ENCODE results near the gene LRGUK. TPM values are rescaled to one million over a fixed set of nuclear protein-coding genes. Genes with fewer than 3 reads are reported as not detected.
"Not testable (repeated sequence)": the region's sequence is repeated elsewhere in the genome, so short reads cannot be mapped to it uniquely, and the experiment has no call there.

The LRGUK gene
- total RNA-seq, 1 donor = 0.72 TPM

DNA sequence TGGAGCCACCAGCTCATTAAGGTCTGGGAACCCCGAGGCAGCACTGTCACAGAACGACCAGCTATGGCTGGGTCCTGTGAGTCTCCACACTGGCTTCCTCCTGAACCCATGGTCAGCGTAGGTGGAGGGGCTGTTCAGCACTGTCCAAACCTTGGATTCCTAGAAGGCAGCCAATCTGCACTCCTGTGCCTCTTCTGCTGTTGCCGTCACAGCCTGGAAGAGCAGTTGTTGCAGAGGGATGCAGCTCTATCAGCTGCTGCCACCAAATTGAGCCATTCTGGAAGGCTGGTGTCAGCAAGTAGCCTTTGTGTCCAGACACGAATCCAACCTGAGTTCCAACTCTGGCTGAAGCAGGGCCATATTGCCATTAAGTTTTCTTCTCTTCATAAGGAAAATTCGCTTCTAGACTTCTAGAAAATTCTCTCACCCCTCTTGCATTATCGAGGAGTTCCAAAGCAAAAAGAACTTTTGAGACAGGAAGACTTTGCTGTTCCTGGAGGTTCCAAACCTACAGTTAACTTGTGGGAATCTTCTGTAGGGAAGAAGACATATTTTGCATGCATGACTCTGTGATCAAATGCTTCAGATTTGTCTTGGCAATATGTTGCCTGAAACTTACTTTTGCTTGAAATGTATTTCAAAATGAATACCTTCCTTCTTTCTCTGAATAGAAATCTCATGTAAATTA is 84.0 kb downstream of the LRGUK start:
- Histone ChIP-seq H4K20me1 (ENCODE audit: insufficient read depth, low read length) (no peaks in the 10 kb centered on the region), H3K79me2 (ENCODE audit: insufficient read depth, low read length) (no peaks in the 10 kb centered on the region), H3K4me1 (ENCODE audit: insufficient read depth, low read length) (no peaks in the 10 kb centered on the region), H3K36me3 (ENCODE audit: insufficient read depth, low read length) (no peaks in the 10 kb centered on the region), H3K9me3 (ENCODE audit: low read depth, low read length) (no peaks in the 10 kb centered on the region), H3K4me3 (ENCODE audit: insufficient read depth, low read length) (no peak overlapping the region), H3K27me3 (ENCODE audit: insufficient read depth, low read length) (peaks cover 11% of the 10 kb centered on the region), H3K4me2 (ENCODE audit: insufficient read depth, low read length) (no peak overlapping the region), H3K27ac (ENCODE audit: low read depth, low read length) (no peak overlapping the region), H2AFZ (ENCODE audit: low read length) (no peak overlapping the region)
- DNase-seq (ENCODE audit: insufficient read length, low spot score, missing footprints) = no peak
- TF ChIP-seq CTCF (IDR thresholded peaks at IDR 0.05; ENCODE audit: extremely low read depth, low read depth, low read length) = no peak

GRCh38 chr7:134211817-134212216 is 84.7 kb downstream of the LRGUK start:
- no peak overlapping the region for H3K4me3 ChIP-seq (ENCODE audit: insufficient read depth, low read length)
- TF ChIP-seq CTCF (IDR thresholded peaks at IDR 0.05; ENCODE audit: extremely low read depth, low read depth, low read length) = no peak
- no peaks in the 10 kb centered on the region for H3K79me2 ChIP-seq (ENCODE audit: insufficient read depth, low read length)
- no peaks in the 10 kb centered on the region for H3K4me1 ChIP-seq (ENCODE audit: insufficient read depth, low read length)
- no peak overlapping the region for H3K4me2 ChIP-seq (ENCODE audit: insufficient read depth, low read length)
- H4K20me1 ChIP-seq (ENCODE audit: insufficient read depth, low read length) = no peaks in the 10 kb centered on the region
- no peaks in the 10 kb centered on the region for H3K9me3 ChIP-seq (ENCODE audit: low read depth, low read length)
- no peak overlapping the region for H2AFZ ChIP-seq (ENCODE audit: low read length)
- no peak overlapping the region for H3K27ac ChIP-seq (ENCODE audit: low read depth, low read length)
- no peaks in the 10 kb centered on the region for H3K36me3 ChIP-seq (ENCODE audit: insufficient read depth, low read length)
- peaks cover 11% of the 10 kb centered on the region for H3K27me3 ChIP-seq (ENCODE audit: insufficient read depth, low read length)
- DNase-seq (ENCODE audit: insufficient read length, low spot score, missing footprints) = peak; percentile 25

DNA sequence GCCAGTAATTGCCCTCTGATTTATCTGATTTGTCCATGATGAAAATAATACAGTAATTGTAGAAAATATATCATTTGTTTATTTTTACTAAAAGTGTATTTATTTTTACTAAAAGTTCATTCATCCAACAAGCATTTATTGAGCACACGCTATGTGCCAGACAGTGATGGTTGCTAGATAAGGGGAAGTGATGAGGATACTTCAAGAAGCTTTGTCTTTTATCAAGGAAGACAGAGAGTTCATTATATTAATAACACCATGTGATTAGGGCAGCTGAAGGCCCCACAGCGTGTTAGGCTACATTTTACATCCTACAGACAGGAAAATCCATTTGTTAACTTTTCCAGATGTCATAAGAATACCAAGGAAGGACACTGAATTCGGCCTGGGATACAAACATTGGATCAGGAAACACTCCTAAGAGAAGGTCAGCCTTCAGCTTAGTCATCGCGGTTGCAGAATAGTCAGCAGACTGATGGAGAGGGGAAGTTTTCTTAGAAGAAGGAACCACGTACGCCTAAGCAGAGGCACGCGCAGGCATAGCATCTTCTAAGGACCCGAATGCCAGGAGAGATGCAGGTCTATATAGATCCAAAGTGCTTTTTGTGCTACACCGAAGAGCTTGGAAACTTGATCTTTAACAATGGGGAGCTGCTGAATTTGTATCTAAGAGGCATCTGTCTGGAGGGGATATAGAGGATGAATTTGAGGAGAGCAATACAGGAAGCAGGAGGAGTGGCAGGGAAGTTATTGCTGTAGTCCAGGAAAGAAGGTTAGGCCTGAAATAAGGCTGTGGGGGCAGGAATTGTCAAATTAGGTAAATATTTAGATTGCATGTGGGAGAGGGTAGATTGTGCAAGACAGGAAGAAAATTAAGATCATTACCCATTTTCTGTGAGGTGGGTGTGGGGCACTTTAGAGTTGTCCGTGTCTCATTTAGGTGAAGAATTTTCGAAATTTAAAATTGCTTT is 85.7 kb downstream of the LRGUK start:
- Histone ChIP-seq H3K4me3 (ENCODE audit: insufficient read depth, low read length) (no peak overlapping the region), H3K36me3 (ENCODE audit: insufficient read depth, low read length) (no peaks in the 10 kb centered on the region), H3K79me2 (ENCODE audit: insufficient read depth, low read length) (no peaks in the 10 kb centered on the region), H4K20me1 (ENCODE audit: insufficient read depth, low read length) (no peaks in the 10 kb centered on the region), H2AFZ (ENCODE audit: low read length) (no peak overlapping the region), H3K4me1 (ENCODE audit: insufficient read depth, low read length) (no peaks in the 10 kb centered on the region), H3K27me3 (ENCODE audit: insufficient read depth, low read length) (peaks cover 11% of the 10 kb centered on the region), H3K9me3 (ENCODE audit: low read depth, low read length) (no peaks in the 10 kb centered on the region), H3K4me2 (ENCODE audit: insufficient read depth, low read length) (no peak overlapping the region), H3K27ac (ENCODE audit: low read depth, low read length) (no peak overlapping the region)
- DNase-seq (ENCODE audit: insufficient read length, low spot score, missing footprints) = no peak
- TF ChIP-seq CTCF (IDR thresholded peaks at IDR 0.05; ENCODE audit: extremely low read depth, low read depth, low read length) = no peak

GRCh38 chr7:134220236-134220635 is 93.1 kb downstream of the LRGUK start:
- Histone ChIP-seq H3K4me3 (ENCODE audit: insufficient read depth, low read length) (no peak overlapping the region), H3K4me1 (ENCODE audit: insufficient read depth, low read length) (no peaks in the 10 kb centered on the region), H3K4me2 (ENCODE audit: insufficient read depth, low read length) (no peak overlapping the region), H3K9me3 (ENCODE audit: low read depth, low read length) (no peaks in the 10 kb centered on the region), H2AFZ (ENCODE audit: low read length) (no peak overlapping the region), H3K79me2 (ENCODE audit: insufficient read depth, low read length) (no peaks in the 10 kb centered on the region), H3K27me3 (ENCODE audit: insufficient read depth, low read length) (peaks cover 2% of the 10 kb centered on the region), H3K27ac (ENCODE audit: low read depth, low read length) (no peak overlapping the region), H3K36me3 (ENCODE audit: insufficient read depth, low read length) (no peaks in the 10 kb centered on the region), H4K20me1 (ENCODE audit: insufficient read depth, low read length) (no peaks in the 10 kb centered on the region)
- no peak for DNase-seq (ENCODE audit: insufficient read length, low spot score, missing footprints)
- no peak for TF ChIP-seq CTCF (IDR thresholded peaks at IDR 0.05; ENCODE audit: extremely low read depth, low read depth, low read length)

GRCh38 chr7:134231296-134231695 is 104.2 kb downstream of the LRGUK start:
- H3K4me2 ChIP-seq (ENCODE audit: insufficient read depth, low read length); H3K4me1 ChIP-seq (ENCODE audit: insufficient read depth, low read length); H3K4me3 ChIP-seq (ENCODE audit: insufficient read depth, low read length); H3K9me3 ChIP-seq (ENCODE audit: low read depth, low read length); H3K36me3 ChIP-seq (ENCODE audit: insufficient read depth, low read length); H3K27ac ChIP-seq (ENCODE audit: low read depth, low read length); DNase-seq (ENCODE audit: insufficient read length, low spot score, missing footprints); H3K27me3 ChIP-seq (ENCODE audit: insufficient read depth, low read length); H3K79me2 ChIP-seq (ENCODE audit: insufficient read depth, low read length); H4K20me1 ChIP-seq (ENCODE audit: insufficient read depth, low read length); H2AFZ ChIP-seq (ENCODE audit: low read length): not testable (repeated sequence)
